DOHH2 (cell line): ENCODE results near the gene AVPR2.

ENCODE experiments used
- H3F3A ChIP-seq: fragments of 200-600 bp; sonication (generic), shearing (Covaris generic); 2 replicates; pipeline ENCODE4 v1.6.0; 2016; ENCODE audit warnings: antibody characterized with exemption, mild to moderate bottlenecking; ENCODE audit not compliant: control insufficient read depth, insufficient read depth
- H3K27ac ChIP-seq: fragments of 200-600 bp; sonication (generic); 2 replicates; pipeline ENCODE4 v1.5.1; 2014; ENCODE audit warnings: low read depth, mild to moderate bottlenecking, low read length, moderate library complexity
- H3K27me3 ChIP-seq: fragments of 200-600 bp; sonication (generic); 2 replicates; pipeline ENCODE4 v1.6.1; 2014; ENCODE audit warnings: mild to moderate bottlenecking, low read length, mixed read lengths; ENCODE audit not compliant: control insufficient read depth
- H3K36me3 ChIP-seq: fragments of 200-600 bp; sonication (generic); 2 replicates; pipeline ENCODE4 v1.6.1; 2014; ENCODE audit warnings: mild to moderate bottlenecking, low read length, moderate library complexity, mixed read lengths; ENCODE audit not compliant: control insufficient read depth
- H3K4me1 ChIP-seq: fragments of 200-600 bp; sonication (generic); 2 replicates; pipeline ENCODE4 v1.6.1; 2014; ENCODE audit warnings: mild to moderate bottlenecking, low read length, mixed read lengths; ENCODE audit not compliant: control insufficient read depth
- H3K4me2 ChIP-seq: fragments of 200-600 bp; sonication (generic); 2 replicates; pipeline ENCODE4 v1.6.0; 2014; ENCODE audit warnings: mild to moderate bottlenecking, low read length, moderate library complexity
- H3K4me3 ChIP-seq: fragments of 200-600 bp; sonication (generic); 2 replicates; pipeline ENCODE4 v1.5.1; 2014; ENCODE audit warnings: mild to moderate bottlenecking, low read length, mixed read lengths
- H3K79me2 ChIP-seq: fragments of 200-600 bp; sonication (generic); 2 replicates; pipeline ENCODE4 v1.6.1; 2014; ENCODE audit warnings: mild to moderate bottlenecking, low read length, mixed read lengths; ENCODE audit not compliant: control insufficient read depth
- H3K9me2 ChIP-seq: fragments of 200-600 bp; sonication (generic); replicated peaks from 2 replicates; pipeline ENCODE4 v1.6.1; 2014; ENCODE audit warnings: mild to moderate bottlenecking, low read length, mixed read lengths; ENCODE audit not compliant: control insufficient read depth
- H3K9me3 ChIP-seq: fragments of 200-600 bp; sonication (generic); 2 replicates; pipeline ENCODE4 v1.6.1; 2014; ENCODE audit warnings: antibody characterized with exemption, low read length, mixed read lengths; ENCODE audit not compliant: control insufficient read depth, insufficient read depth
- H4K20me1 ChIP-seq: fragments of 200-600 bp; sonication (generic); 2 replicates; pipeline ENCODE4 v1.6.0; 2014; ENCODE audit warnings: low read depth, mild to moderate bottlenecking, antibody characterized with exemption, low read length, moderate library complexity; ENCODE audit not compliant: control insufficient read depth, insufficient read depth
- EZH2phosphoT487 ChIP-seq: fragments of 200-600 bp; sonication (generic); IDR thresholded peaks from 2 replicates; pipeline ENCODE4 v1.6.1; 2017; ENCODE audit warnings: borderline replicate concordance, mild to moderate bottlenecking, antibody characterized with exemption, low read length, moderate library complexity, mixed read lengths
- TF ChIP-seq, protein P1 (sequence below): fragments of 200-600 bp; sonication (generic); IDR thresholded peaks from one replicate; pipeline ENCODE4 v1.5.1; 2014; ENCODE audit warnings: antibody characterized with exemption, mild to moderate bottlenecking, low read depth, low read length; ENCODE audit not compliant: poor library complexity, severe bottlenecking

The AVPR2 gene

DNA sequence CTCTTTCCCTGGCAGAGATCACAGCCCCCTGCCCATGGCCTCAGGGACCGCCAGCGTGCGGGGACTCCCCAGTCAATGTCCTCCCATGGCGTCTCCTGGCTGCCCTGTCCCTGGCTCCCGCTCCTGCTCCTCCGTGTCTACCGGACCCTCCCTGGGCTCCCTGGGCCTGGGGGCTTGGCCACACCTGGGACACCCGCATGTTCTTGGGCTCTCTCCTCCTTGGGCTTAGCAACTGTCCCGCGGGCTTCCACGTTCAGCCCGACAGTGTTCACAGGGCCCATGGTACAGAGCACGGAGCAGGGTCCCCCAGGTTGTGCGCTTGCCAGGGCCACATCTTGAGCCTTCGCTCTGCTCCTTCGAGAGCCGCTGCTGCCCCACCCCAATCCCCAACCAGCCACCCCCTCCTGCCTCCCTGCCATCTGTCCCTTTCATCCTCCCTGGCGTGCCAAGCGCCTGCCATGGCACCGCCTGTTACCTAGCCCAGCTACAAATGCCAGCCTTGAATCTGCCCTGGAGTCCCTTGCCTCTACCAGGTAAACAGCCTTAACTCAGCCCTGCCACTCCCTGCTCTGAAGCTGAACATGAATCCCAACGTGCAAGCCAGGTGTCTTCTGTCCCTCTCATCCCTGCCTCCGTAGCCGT lies 3.9 kb downstream of the AVPR2 start:
- H3K27ac ChIP-seq = no peak overlapping the region
- H3K9me3 ChIP-seq = no peaks in the 10 kb centered on the region
- H3K4me1 ChIP-seq = peaks cover 13% of the 10 kb centered on the region
- no peaks in the 10 kb centered on the region; the same call in 1 of the 2 replicates for H3F3A ChIP-seq
- no peaks in the 10 kb centered on the region for H3K27me3 ChIP-seq
- no peaks in the 10 kb centered on the region for H3K36me3 ChIP-seq
- no peak overlapping the region for H3K4me3 ChIP-seq
- H3K4me2 ChIP-seq = no peak overlapping the region
- no peaks in the 10 kb centered on the region for H3K79me2 ChIP-seq
- TF ChIP-seq, protein P1, sequence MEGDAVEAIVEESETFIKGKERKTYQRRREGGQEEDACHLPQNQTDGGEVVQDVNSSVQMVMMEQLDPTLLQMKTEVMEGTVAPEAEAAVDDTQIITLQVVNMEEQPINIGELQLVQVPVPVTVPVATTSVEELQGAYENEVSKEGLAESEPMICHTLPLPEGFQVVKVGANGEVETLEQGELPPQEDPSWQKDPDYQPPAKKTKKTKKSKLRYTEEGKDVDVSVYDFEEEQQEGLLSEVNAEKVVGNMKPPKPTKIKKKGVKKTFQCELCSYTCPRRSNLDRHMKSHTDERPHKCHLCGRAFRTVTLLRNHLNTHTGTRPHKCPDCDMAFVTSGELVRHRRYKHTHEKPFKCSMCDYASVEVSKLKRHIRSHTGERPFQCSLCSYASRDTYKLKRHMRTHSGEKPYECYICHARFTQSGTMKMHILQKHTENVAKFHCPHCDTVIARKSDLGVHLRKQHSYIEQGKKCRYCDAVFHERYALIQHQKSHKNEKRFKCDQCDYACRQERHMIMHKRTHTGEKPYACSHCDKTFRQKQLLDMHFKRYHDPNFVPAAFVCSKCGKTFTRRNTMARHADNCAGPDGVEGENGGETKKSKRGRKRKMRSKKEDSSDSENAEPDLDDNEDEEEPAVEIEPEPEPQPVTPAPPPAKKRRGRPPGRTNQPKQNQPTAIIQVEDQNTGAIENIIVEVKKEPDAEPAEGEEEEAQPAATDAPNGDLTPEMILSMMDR = no peak
- no peak for TF ChIP-seq EZH2phosphoT487
- H3K9me2 ChIP-seq = no peaks in the 10 kb centered on the region
- H4K20me1 ChIP-seq = no peaks in the 10 kb centered on the region

DNA sequence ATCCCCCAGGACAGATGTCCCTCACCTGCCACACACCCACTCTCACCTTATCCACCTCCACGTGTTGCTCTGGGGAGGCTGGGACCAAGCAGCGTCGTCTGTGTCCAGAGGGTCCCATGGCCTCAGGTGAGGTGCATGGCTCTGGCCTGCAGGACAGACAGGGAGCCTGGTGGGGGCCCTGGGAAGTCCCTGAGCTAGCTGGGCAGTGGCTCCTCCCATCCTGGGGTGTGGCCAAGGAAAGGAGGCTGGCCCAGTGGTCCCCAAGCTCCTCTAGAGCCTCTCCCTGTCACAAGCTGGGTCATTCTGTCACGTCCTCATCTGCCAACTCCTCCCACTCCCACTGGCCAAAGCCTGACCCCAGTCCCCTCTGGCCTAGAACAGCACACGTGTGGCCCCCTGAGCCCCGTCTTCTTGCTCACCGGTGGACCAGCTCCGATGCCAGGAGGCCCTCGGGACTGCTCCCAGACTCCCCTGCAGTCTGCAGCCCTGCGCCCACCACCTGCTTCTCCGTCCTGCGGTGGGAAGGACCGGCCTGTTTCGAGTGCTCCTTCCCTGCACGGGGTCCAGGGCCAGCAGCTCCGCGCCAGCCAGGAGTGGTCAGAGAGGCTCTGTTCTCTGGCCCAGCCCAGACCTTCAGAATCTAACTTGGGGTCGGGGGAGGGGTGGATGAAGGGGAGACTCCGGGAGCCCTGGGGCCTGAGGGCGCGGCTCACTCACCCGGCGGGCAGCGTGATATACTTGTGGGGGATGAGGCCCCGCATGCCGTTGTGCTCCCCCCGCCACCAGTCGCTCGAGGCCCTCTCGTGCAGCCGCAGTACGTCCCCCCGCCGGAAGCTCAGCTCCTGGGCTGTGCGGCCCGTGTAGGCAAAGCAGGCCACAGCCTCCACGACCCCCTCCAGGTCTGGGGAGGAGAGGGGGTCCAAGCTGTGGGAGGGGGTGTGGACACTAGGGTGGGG lies 4.8 kb downstream of the AVPR2 start:
- Histone ChIP-seq H3K4me3 (no peak overlapping the region), H3K36me3 (peaks cover 5% of the 10 kb centered on the region), H3K9me3 (no peaks in the 10 kb centered on the region), H3K9me2 (no peaks in the 10 kb centered on the region), H3K79me2 (no peaks in the 10 kb centered on the region), H3K27ac (no peak overlapping the region), H3K27me3 (no peaks in the 10 kb centered on the region), H3K4me2 (no peak overlapping the region), H3F3A (no peaks in the 10 kb centered on the region; the same call in 1 of the 2 replicates), H4K20me1 (no peaks in the 10 kb centered on the region), H3K4me1 (peaks cover 3% of the 10 kb centered on the region)
- TF ChIP-seq, protein P1 = no peak
- TF ChIP-seq EZH2phosphoT487 = no peak

DNA sequence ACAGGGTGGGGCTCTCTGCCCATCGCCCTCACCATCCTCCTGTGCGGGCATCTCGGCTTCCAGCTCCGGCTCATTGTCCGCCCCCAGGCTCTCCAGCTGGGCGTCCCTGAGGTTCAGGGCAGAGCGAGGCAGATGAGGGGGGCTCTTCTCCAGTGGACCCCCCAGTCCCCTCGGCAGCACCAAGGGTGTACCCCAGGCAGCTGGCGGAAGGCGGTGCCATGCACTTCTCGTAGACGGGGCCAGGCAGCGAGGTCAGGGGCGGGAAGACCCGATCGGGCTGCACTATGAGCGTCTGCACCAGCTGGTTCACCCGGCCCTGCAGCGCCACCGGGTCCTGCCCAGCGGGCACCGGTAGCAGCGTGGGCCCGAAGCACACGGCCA lies 5.5 kb downstream of the AVPR2 start:
- H3K9me2 ChIP-seq = no peaks in the 10 kb centered on the region
- no peaks in the 10 kb centered on the region for H3K27me3 ChIP-seq
- H3K79me2 ChIP-seq = no peaks in the 10 kb centered on the region
- H3K27ac ChIP-seq = no peak overlapping the region
- no peaks in the 10 kb centered on the region for H3K9me3 ChIP-seq
- no peaks in the 10 kb centered on the region for H4K20me1 ChIP-seq
- TF ChIP-seq, protein P1 = no peak
- TF ChIP-seq EZH2phosphoT487 = no peak
- H3K4me1 ChIP-seq = no peaks in the 10 kb centered on the region
- H3F3A ChIP-seq = no peaks in the 10 kb centered on the region; the same call in 1 of the 2 replicates
- no peak overlapping the region for H3K4me2 ChIP-seq
- peaks cover 5% of the 10 kb centered on the region for H3K36me3 ChIP-seq
- no peak overlapping the region for H3K4me3 ChIP-seq
